HG02588 (cell line): Measurements from ENCODE around the gene FADS3.

Experiments used
- ATAC-seq: cut with Tn5 transposase; IDR thresholded peaks from one replicate; pipeline ENCODE4 v1.9.1; 2021; ENCODE audit warnings: mild to moderate bottlenecking, moderate library complexity; ENCODE audit not compliant: unreplicated experiment

Gene FADS3

GRCh38 chr11:61913699-61914395, 22.5 kb upstream of the FADS3 start:
- ATAC-seq = no peak

GRCh38 chr11:61912991-61913698, 21.8 kb upstream of the FADS3 start:
- no peak for ATAC-seq

- ATAC-seq = no peak
Measured at GRCh38 chr11:61912530-61912898, 21.2 kb upstream of the FADS3 start.

GRCh38 chr11:61911701-61912529, 20.6 kb upstream of the FADS3 start:
- ATAC-seq = no peak

GRCh38 chr11:61911128-61911700, 19.9 kb upstream of the FADS3 start:
- ATAC-seq = no peak

GRCh38 chr11:61910187-61911127, 19.1 kb upstream of the FADS3 start:
- no peak for ATAC-seq

- ATAC-seq = no peak
Measured at GRCh38 chr11:61908730-61909316, 17.5 kb upstream of the FADS3 start.

GRCh38 chr11:61907871-61908729, 16.8 kb upstream of the FADS3 start:
- ATAC-seq = no peak

- ATAC-seq = no peak
Measured at GRCh38 chr11:61907282-61907681, 15.9 kb upstream of the FADS3 start.

- ATAC-seq = no peak
Measured at GRCh38 chr11:61906522-61906909, 15.2 kb upstream of the FADS3 start.

GRCh38 chr11:61905801-61906521, 14.6 kb upstream of the FADS3 start:
- no peak for ATAC-seq

- ATAC-seq = no peak
Measured at GRCh38 chr11:61905067-61905696, 13.8 kb upstream of the FADS3 start.

GRCh38 chr11:61904539-61905048, 13.2 kb upstream of the FADS3 start:
- ATAC-seq = no peak

- ATAC-seq = no peak
Measured at GRCh38 chr11:61903845-61904244, 12.5 kb upstream of the FADS3 start.

- no peak for ATAC-seq
Measured at GRCh38 chr11:61902313-61902712, 11.0 kb upstream of the FADS3 start.

GRCh38 chr11:61901397-61901796, 10.1 kb upstream of the FADS3 start:
- no peak for ATAC-seq

GRCh38 chr11:61900251-61900650, 8.9 kb upstream of the FADS3 start:
- no peak for ATAC-seq
